ENCODE results near the gene PFKFB2.

DNA sequence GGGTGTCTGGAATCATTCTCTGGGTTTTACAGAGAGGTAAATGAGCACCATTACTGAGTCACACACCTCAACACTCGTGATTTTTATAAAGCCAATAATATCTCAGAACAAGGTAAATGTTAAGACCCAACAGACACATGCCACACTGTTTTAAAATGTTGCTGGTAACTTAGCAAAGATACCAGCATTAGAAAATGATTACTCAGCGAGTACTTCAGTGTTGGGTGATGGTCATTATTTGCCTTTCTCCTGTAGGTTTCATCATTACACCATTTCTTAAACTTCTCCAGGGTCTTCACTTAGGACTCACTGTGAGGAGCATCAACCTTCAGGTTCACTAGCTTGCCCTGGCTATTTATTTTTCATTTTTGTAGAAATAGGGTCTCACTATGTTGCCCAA, 28.7 kb downstream of the PFKFB2 start:
- TF ChIP-seq, protein P1, sequence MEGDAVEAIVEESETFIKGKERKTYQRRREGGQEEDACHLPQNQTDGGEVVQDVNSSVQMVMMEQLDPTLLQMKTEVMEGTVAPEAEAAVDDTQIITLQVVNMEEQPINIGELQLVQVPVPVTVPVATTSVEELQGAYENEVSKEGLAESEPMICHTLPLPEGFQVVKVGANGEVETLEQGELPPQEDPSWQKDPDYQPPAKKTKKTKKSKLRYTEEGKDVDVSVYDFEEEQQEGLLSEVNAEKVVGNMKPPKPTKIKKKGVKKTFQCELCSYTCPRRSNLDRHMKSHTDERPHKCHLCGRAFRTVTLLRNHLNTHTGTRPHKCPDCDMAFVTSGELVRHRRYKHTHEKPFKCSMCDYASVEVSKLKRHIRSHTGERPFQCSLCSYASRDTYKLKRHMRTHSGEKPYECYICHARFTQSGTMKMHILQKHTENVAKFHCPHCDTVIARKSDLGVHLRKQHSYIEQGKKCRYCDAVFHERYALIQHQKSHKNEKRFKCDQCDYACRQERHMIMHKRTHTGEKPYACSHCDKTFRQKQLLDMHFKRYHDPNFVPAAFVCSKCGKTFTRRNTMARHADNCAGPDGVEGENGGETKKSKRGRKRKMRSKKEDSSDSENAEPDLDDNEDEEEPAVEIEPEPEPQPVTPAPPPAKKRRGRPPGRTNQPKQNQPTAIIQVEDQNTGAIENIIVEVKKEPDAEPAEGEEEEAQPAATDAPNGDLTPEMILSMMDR (IDR thresholded peaks at IDR 0.05; ENCODE audit: insufficient read depth, low read length), result no peak
- TF ChIP-seq, protein P2, sequence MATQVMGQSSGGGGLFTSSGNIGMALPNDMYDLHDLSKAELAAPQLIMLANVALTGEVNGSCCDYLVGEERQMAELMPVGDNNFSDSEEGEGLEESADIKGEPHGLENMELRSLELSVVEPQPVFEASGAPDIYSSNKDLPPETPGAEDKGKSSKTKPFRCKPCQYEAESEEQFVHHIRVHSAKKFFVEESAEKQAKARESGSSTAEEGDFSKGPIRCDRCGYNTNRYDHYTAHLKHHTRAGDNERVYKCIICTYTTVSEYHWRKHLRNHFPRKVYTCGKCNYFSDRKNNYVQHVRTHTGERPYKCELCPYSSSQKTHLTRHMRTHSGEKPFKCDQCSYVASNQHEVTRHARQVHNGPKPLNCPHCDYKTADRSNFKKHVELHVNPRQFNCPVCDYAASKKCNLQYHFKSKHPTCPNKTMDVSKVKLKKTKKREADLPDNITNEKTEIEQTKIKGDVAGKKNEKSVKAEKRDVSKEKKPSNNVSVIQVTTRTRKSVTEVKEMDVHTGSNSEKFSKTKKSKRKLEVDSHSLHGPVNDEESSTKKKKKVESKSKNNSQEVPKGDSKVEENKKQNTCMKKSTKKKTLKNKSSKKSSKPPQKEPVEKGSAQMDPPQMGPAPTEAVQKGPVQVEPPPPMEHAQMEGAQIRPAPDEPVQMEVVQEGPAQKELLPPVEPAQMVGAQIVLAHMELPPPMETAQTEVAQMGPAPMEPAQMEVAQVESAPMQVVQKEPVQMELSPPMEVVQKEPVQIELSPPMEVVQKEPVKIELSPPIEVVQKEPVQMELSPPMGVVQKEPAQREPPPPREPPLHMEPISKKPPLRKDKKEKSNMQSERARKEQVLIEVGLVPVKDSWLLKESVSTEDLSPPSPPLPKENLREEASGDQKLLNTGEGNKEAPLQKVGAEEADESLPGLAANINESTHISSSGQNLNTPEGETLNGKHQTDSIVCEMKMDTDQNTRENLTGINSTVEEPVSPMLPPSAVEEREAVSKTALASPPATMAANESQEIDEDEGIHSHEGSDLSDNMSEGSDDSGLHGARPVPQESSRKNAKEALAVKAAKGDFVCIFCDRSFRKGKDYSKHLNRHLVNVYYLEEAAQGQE (IDR thresholded peaks at IDR 0.05; ENCODE audit: insufficient replicate concordance, low read depth), result no peak

Measured in HL-60 (cell line).